ACC112 (cell line): ENCODE results near the gene SAMD4B.

Experiments used
- H2AFZ ChIP-seq: fragments of 200-600 bp; sonication (generic); one replicate; pipeline ENCODE4 v1.6.0; 2017; ENCODE audit warnings: antibody characterized with exemption, low read length; ENCODE audit not compliant: unreplicated experiment
- H3K27ac ChIP-seq: fragments of 200-600 bp; sonication (generic); 2 replicates; pipeline ENCODE4 v1.5.1; 2014; ENCODE audit warnings: low read depth, mild to moderate bottlenecking, antibody characterized with exemption, low read length, moderate library complexity
- H3K27me3 ChIP-seq: fragments of 200-600 bp; sonication (generic); 2 replicates; pipeline ENCODE4 v1.6.1; 2014; ENCODE audit warnings: mild to moderate bottlenecking, antibody characterized with exemption, low read length, moderate library complexity, mixed read lengths; ENCODE audit not compliant: insufficient read depth
- H3K36me3 ChIP-seq: fragments of 200-600 bp; sonication (generic); 2 replicates; pipeline ENCODE4 v1.6.1; 2016; ENCODE audit warnings: mild to moderate bottlenecking, antibody characterized with exemption, low read length, moderate library complexity, mixed read lengths; ENCODE audit not compliant: insufficient read depth
- H3K4me1 ChIP-seq: fragments of 200-600 bp; sonication (generic); one replicate; pipeline ENCODE4 v1.6.1; 2016; ENCODE audit warnings: low read length, mixed read lengths; ENCODE audit not compliant: insufficient read depth, unreplicated experiment, control insufficient read depth
- H3K4me3 ChIP-seq: fragments of 200-600 bp; sonication (generic); 2 replicates; pipeline ENCODE4 v1.5.1; 2014; ENCODE audit warnings: mild to moderate bottlenecking, low read depth, low read length
- H3K79me2 ChIP-seq: fragments of 200-600 bp; sonication (generic); one replicate; pipeline ENCODE4 v1.6.0; 2016; ENCODE audit warnings: low read length; ENCODE audit not compliant: control insufficient read depth, unreplicated experiment, insufficient read depth

The SAMD4B gene

DNA sequence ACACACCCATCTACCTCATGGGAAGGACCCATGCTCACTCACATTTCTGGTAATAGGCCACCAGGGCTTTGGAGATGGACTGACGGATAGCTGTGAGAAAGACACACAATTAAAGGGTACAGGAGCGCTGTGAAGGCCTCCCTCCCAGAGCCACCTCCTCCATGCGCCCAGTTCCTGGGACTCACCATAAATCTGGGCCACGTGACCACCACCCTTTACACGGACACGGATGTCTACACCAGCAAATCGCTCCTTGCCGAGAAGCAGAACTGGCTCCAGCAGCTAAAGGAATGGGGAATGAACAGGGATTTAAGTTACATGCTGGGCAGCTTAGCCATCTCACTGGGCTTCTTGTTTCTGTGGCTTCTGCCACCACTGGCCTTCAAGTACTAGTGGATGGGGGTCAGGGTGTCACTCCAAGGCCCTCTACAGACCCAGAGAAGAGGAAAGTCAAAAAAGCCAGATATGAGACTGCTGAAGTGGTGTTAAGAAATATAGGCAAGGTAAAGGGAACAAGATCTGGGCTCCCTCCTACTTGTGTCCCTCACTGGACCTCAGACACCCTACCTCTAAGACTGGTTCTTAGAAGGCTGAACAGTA, 91.4 kb downstream of the SAMD4B start:
- Histone ChIP-seq H3K4me3 (peak overlapping the region; percentile 92), H2AFZ (no peak overlapping the region), H3K27ac (peak overlapping the region; percentile 62)

GRCh38 chr19:39434123-39435076, 92.2 kb downstream of the SAMD4B start:
- no peak overlapping the region for H2AFZ ChIP-seq
- peaks cover 18% of the 10 kb centered on the region; the same call in 1 of the 2 replicates for H3K36me3 ChIP-seq
- no peaks in the 10 kb centered on the region for H3K27me3 ChIP-seq
- peaks cover 11% of the 10 kb centered on the region for H3K4me1 ChIP-seq
- peaks cover 25% of the 10 kb centered on the region for H3K79me2 ChIP-seq
- peak overlapping the region; percentile 62 for H3K27ac ChIP-seq
- peak overlapping the region; percentile 92 for H3K4me3 ChIP-seq

More for the DNA sequence above, 91.4 kb downstream of the SAMD4B start:
- H3K36me3 ChIP-seq: peaks cover 18% of the 10 kb centered on the region; the same call in 1 of the 2 replicates
- peaks cover 14% of the 10 kb centered on the region for H3K4me1 ChIP-seq
- no peaks in the 10 kb centered on the region for H3K27me3 ChIP-seq
- peaks cover 25% of the 10 kb centered on the region for H3K79me2 ChIP-seq
